ENCODE measurements around the gene TRIM26. TPM values are rescaled to one million over a fixed set of nuclear protein-coding genes. Genes with fewer than 3 reads are reported as not detected.

TRIM26 gene
- total and polyA plus RNA-seq, 2 of the 13 experiments (the other 11 are each of a cell fraction or from before 2014, with no cell fraction given): 27.1 to 38.7 TPM

- TF ChIP-seq SMYD3 (CRISPR knock-in tag; IDR thresholded peaks at IDR 0.05) (peak; percentile 88; the same call in 1 of the 2 replicates), ZNF510 (CRISPR knock-in tag; IDR thresholded peaks at IDR 0.05; ENCODE audit: low read depth) (peak; percentile 88; the same call in 1 of the 2 replicates), ETS1 (CRISPR knock-in tag; IDR thresholded peaks at IDR 0.05) (no peak), SNAPC2 (CRISPR knock-in tag; IDR thresholded peaks at IDR 0.05) (peak; percentile 96), TOPORS (CRISPR knock-in tag; IDR thresholded peaks at IDR 0.05) (peak; percentile 79; the same call in 1 of the 2 replicates), ZNF431 (CRISPR knock-in tag; IDR thresholded peaks at IDR 0.05; ENCODE audit: borderline replicate concordance, low read depth) (no peak), MZF1 (CRISPR knock-in tag; IDR thresholded peaks at IDR 0.05; ENCODE audit: borderline replicate concordance) (no peak; the same call in 1 of the 2 replicates), NFYC (CRISPR knock-in tag; IDR thresholded peaks at IDR 0.05) (peak; percentile 7; the same call in 1 of the 2 replicates), CENPX (CRISPR knock-in tag; IDR thresholded peaks at IDR 0.05) (no peak), SRSF4 (IDR thresholded peaks at IDR 0.05; ENCODE audit: low read depth, low read length, poor library complexity, severe bottlenecking) (no peak), NFYB (CRISPR knock-in tag; IDR thresholded peaks at IDR 0.05) (peak; percentile 49), KAT2B (IDR thresholded peaks at IDR 0.05; ENCODE audit: borderline replicate concordance, low read depth, low read length) (no peak), STAG1 (CRISPR knock-in tag; IDR thresholded peaks at IDR 0.05) (peak; percentile 2; the same call in 1 of the 2 replicates), HOXA5 (CRISPR knock-in tag; IDR thresholded peaks at IDR 0.05) (peak; percentile 28), KDM4B (CRISPR knock-in tag; IDR thresholded peaks at IDR 0.05) (peak; percentile 67; the same call in 1 of the 2 replicates), NKX3-1 (CRISPR knock-in tag; IDR thresholded peaks at IDR 0.05) (no peak), ZNF496 (CRISPR knock-in tag; IDR thresholded peaks at IDR 0.05; ENCODE audit: insufficient replicate concordance) (no peak), ZNF343 (CRISPR knock-in tag; IDR thresholded peaks at IDR 0.05) (peak; percentile 94), ZNF687 (CRISPR knock-in tag; IDR thresholded peaks at IDR 0.05) (peak; percentile 89), NFIC (IDR thresholded peaks at IDR 0.05; ENCODE audit: low read length) (0 out of 2 replicates have a peak, but pooled peaks have one; percentile 54), HOXA9 (CRISPR knock-in tag; IDR thresholded peaks at IDR 0.05; ENCODE audit: borderline replicate concordance) (peak; percentile 71; the same call in 1 of the 2 replicates), TCF7 (IDR thresholded peaks at IDR 0.05; ENCODE audit: low read depth) (0 out of 2 replicates have a peak, but pooled peaks have one; percentile 22), RAD21 (CRISPR knock-in tag; IDR thresholded peaks at IDR 0.05) (0 out of 2 replicates have a peak, but pooled peaks have one; percentile 7)
- TF ChIP-seq, protein P1, sequence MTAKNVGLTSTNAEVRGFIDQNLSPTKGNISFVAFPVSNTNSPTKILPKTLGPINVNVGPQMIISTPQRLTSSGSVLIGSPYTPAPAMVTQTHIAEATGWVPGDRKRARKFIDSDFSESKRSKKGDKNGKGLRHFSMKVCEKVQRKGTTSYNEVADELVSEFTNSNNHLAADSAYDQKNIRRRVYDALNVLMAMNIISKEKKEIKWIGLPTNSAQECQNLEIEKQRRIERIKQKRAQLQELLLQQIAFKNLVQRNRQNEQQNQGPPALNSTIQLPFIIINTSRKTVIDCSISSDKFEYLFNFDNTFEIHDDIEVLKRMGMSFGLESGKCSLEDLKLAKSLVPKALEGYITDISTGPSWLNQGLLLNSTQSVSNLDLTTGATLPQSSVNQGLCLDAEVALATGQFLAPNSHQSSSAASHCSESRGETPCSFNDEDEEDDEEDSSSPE (CRISPR knock-in tag; IDR thresholded peaks at IDR 0.05): peak; percentile 4
These were observed 49.9 kb downstream of the TRIM26 start, which contains the start of gene TRIM15 (continued) for GRCh38 chr6:30163090-30163917.
